Limb (tissue), 2 donors: ENCODE measurements around the gene NELFB.

Experiments used
- DNase-seq, 2 donors: peaks; one replicate each; pipeline ENCODE4 v3.0.0-alpha.2; 2016; ENCODE audit errors: extremely low spot score in 2 of 2

Gene NELFB

DNA sequence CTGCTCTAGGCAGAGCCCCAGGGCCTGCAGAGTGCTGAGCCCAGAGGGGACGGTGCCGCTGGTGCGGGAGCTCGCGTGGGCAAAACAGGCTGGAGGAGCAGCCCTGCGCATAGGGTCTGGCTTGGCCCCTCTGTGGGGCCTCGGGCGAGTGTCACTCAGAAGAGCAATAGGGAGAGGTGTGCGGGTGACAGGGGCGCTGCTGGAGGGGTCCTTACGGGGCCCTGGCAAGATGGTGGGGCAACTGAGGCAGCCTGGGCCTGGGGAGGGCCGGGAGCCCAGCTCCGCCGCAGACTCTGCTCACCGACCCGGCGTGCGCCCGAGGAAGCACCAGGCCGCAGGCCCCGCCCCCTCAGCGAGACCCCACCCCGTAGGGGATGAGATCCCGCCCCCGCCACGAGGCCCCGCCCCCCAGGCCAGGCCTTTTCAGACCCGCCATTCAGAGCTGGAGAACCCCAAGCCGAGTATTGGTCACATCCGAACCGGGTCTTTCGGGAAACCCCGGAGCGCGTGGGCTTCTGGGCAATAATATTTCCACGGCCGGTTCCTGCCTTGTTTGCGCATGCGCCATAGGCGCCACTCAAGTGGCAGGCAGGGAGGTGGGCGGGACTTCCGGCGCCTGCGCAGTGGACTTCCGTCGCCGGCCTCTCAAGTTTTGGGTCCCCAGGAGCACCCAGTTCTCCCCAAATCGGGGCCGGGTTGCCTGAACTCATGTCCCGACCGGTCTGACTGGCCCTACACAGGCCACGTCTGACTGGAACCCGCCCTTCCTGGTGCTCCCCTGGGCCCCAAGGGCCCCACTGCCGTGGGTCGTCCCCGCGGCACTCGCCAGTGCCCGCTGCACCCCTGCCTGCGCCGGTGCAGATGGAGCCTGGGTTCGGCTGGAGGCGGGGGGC lies 31.8 kb upstream of the NELFB start:
- peak; percentile 96 to 97 for DNase-seq

DNA sequence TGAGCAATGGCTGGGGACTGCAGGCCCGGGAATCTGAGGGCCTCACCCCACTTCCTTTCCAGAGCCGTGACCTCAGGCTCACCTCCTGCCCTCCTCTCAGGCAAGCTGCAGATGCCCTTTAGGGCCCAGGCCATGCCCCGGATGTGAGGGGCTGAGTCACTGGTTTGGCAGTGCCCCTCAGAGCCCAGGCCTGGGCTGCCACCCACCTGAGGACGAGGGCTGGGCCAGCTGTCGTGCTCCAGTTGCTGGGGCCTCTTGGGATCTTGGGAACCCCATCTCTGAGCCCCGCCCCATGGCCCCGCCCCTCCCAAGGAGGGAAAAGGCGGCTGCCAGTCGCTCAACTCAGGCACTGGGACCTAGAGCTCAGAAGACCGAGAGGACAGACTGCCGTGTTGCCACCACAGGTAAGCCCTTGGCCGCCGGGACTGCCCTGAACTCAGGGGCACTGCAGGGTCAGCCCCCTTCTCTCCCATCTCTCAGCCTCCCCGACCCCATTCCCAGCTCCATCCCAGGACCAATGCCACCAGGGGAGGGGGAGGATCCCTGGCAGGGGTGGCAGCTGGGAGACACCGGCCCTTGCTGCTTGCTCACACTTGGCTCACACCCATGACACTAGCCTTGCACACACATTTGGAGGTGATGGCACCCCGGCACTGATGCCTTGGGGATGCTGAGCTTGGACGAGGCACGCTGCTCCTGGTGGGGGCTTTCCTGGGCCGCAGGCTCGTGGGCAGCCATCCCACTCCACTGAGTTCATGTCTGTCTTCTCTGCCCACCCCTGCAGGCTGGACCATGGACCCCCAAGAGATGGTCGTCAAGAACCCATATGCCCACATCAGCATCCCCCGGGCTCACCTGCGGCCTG lies 30.1 kb upstream of the NELFB start, which contains the start of gene CYSRT1:
Gene CYSRT1, plus strand, starts transcription at position 345 of the 865 bp plus-strand sequence. Its CDS starts 448 bp downstream, at position 793.
- DNase-seq, result peak in 1 of 2 donors; percentile 31

DNA sequence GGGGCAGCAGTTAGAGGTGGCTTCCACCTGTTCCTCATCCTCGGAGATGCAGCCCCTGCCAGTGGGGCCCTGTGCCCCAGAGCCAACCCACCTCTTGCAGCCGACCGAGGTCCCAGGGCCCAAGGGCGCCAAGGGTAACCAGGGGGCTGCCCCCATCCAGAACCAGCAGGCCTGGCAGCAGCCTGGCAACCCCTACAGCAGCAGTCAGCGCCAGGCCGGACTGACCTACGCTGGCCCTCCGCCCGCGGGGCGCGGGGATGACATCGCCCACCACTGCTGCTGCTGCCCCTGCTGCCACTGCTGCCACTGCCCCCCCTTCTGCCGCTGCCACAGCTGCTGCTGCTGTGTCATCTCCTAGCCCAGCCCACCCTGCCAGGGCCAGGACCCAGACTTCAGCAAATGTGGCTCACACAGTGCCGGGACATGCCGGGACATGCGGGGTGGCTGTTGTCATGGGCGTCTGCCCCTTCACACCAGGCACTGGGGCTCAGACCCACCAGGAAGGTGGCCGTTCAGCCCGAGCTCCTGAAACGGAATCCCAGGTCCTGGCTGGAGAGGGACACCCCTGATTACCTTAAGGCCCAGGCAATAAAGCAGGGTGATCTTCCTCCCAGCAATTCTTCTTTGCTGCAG lies 29.3 kb upstream of the NELFB start:
- DNase-seq, result peak in 1 of 2 donors; percentile 26

DNA sequence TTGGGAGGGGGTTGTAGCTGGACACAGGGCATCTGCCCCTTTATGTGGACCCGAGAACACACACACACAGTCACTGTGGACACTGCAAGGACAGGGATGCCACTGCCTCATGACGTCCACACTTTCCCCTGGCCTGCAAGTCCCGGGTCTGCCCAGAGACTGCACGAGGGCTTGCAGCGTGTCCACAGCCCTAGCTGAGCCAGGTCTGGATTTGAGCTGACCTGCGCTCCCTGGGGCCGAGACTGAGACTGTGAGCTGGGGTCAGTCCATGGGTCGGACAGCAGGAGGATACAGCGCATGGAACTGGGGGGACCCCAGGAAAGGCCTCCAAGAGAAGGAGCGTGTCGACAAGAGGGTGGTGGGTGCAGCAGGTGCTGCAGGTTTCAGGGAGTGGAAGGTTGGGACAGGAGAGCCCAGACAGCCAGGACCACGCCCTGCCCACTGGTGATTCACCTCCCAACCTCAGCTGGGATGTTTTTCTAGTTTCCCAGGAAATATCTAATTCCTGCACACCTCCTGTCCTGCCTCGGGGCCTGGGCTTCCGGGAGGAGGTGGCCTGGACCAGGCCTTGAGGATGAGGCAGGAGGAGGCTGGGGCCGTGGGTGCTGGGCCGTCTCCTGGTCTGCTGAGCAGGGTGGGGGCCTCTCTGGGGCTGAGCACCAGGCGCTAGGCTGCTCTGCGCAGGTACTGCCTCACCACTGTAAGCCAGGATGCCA lies 28.6 kb upstream of the NELFB start:
- DNase-seq, result peak in 1 of 2 donors; percentile 21

DNA sequence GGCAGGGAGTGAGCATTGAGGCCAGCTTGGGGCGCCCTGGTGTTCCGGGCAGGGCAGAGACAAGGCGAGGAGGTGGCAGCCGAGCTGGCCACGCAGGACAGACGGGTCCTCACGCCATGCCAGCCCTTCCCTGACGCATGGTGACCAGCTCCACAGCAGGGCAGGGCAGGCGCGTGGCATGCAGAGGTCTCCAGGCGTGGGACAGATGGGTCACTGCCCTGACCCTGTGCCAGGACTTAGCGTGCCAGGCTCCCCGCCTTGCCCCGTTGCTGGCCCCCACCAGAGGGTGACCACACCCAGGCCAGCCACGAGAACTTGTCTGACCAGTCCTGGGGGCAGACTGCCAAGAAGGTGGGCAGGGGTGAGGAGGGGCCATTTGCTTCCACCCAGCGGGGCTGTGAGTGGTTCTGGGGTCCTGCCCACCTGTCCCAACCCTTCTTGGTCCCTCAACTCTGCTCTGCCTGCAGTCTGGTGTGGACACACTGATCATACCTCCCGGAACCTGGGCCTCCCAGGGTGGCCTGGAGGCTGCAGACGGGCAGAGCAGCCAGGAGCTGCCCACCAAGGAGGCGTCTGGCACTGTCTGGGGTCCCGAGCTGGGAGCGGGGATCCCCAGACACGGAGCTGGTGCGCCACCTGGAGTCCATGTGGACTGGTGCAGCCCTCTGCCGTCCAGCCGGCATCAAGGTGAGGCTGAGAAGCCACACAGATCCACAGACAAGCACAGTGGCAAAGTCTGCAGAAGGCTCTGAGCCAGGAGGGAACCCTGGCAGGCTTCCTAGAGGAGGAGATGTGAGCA lies 27.9 kb upstream of the NELFB start, which contains the start of gene RNF224:
Gene RNF224, plus strand, starts transcription at position 449 of the 799 bp plus-strand sequence. CDS start 834 bp downstream, outside the sequence.
- peak in 1 of 2 donors; percentile 85 for DNase-seq

DNA sequence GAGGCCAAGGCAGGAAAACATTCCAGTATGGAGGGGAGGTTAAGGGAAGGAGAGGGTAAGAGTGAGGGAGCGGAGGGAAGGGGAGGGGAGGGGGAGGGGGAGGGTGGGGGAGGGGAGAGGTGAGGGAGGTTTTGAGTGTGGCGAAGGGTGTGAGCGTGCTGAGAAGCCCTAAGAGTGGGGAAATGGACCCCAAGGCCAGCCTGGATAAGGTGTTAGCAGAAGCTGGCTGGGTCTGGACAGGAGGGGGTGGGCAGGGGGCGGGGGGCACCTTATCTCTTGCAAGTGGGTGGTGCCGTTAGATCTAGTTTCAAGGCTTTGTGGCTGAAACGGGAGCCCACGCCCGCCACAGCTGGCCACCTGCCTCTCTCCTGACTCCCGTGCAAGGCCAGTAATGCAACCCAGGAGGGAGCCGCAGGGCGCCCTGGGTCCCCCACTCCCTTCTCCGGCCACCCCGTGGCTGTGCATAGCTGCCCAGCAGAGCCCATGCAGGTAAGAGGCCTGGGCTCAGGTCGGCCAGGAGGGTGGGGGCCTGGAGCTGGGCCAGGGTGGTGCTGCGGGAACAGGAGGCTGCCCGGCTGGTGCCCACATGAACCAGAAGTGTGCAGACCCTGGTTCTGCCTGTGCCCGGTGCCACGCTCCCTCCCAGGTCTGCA lies 27.1 kb upstream of the NELFB start:
- DNase-seq, result no peak

DNA sequence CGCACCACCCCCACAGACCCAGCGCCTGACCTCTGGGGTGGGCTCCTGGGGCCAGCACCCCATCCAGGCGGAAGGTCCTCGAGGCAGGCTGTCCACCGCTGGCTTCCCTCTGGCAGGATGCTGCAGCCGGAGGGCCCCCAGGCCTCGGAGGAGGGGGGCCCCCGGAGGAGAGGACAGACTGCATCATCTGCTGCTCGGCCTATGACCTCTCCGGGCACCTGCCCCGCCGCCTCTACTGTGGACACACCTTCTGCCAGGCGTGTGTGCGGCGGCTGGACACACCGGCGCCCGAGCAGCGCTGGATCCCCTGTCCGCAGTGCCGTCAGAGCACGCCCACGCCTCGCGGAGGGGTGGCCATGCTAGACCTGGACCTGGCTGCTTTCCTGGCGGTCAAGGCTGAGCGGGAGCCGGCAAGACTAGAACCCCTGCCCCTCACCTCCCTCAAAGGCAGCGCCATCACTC lies 26.6 kb upstream of the NELFB start:
- no peak for DNase-seq

DNA sequence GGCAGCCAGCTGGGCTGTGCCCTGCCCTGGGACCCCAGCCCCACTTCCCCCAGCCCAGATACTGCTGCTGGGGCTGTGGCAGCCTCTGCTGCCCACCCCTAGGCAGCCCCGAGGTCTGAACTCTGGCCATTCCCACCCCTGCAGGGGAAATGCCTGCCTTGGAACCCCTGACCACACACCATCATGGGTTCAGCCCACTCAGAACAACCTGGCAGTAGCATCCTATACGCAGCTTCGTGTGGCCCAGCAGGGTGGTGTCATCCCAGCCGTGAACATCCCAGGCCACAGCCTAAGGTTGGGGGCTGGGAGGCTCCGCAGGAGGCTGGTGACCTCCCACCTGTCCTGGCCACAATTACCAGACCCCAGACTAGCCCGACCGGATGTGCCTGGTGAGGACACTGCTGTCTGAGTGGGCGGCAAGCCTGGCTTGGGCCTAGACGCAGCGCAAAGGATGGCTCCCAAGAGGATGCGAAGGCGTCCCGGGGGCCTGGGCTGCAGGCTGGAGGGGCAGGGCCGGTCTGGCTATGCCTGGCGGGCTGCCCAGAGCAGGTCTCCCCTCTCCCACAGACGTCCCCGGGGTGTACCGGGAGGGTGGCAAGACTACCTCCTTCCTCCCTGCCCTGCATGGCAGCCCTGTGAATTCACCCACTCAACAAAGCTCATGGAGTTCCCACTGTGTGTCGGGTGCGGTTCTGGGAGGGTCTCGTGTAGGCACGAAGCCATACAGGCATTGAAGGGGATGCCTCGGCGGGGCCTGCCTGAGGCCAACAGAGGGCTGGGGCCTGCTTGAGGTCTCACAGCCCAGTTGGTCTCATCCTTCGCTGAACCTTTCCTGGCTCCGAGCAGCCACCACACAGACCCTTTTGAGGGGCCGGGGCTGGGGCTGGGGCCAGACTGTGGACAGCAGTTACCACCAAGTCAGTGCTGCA lies 25.9 kb upstream of the NELFB start:
- no peak for DNase-seq

DNA sequence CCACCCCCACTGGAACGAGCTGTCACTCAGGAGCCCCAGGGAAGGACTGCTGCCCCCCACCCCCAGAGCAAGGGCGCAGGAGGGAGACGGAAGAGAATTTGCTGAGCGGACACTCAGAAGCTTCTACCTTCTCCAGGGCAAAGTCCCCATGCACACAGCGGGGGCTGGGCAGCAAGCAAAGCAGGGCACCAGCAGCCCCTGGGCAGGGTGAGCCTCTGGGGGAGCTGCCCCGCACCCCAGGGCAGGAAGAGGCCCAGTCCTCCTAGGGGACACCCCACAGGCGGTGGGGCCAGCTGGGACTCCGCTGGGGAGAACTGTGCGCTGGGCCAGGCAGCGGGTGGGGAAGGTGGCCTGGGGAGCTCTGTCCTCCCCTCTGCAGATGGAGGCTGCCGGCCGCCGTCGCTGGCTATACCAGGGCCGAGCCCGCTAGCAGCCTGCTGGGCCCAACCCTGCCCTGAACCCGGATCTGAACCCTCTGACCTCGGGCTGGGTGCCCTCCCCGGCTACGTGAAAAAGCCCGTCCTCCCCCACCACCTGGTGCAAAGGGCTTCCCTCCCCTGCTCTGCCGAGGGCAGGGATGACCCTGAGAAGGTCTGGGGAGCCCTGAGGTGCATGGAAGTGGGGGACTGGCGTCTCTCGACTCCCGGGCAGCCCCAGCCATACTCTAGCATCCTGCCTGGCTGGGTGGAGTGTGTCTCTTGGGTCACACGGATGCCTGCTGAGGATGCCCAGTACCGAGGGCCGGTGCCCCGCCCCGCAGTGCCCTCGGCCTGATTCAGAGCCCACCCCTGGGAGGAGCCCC lies 25.0 kb upstream of the NELFB start:
- DNase-seq, result no peak

DNA sequence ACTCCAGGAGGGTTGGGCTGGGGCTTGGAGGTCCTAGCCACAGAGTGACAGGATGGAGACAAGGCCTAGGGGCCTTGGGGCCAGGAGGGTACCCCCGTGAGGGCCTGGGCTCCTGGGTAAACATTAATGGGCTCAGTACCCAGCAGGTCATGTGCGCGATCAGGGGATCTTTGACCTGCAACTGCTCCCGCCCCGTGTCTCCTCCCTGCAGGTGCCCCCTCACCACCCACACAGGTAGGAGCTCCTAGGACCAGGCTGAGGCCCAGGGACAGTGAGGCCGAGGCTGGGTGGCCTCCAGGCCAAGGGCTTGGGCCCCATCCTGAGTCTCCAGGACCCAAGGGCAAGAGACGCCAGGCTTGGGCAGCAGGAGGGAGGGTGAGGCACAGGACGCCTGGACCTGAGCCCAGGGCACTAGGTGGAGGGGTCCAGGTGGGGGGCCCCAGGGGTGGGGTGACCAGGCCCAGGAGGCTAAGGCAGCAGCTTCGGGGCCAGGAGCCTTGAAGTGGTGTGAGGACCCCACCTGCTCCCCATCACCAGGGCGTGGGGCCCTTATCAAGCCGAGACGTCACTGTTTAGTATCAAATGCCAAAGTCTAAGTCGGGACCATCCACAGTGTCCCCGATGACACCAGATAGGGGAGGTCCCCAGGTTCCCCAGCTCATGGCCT lies 24.3 kb upstream of the NELFB start, which contains the start of gene SLC34A3:
Gene SLC34A3, plus strand, starts transcription at position 197 of the 667 bp plus-strand sequence. CDS start 802 bp downstream, outside the sequence.
- DNase-seq, result no peak

DNA sequence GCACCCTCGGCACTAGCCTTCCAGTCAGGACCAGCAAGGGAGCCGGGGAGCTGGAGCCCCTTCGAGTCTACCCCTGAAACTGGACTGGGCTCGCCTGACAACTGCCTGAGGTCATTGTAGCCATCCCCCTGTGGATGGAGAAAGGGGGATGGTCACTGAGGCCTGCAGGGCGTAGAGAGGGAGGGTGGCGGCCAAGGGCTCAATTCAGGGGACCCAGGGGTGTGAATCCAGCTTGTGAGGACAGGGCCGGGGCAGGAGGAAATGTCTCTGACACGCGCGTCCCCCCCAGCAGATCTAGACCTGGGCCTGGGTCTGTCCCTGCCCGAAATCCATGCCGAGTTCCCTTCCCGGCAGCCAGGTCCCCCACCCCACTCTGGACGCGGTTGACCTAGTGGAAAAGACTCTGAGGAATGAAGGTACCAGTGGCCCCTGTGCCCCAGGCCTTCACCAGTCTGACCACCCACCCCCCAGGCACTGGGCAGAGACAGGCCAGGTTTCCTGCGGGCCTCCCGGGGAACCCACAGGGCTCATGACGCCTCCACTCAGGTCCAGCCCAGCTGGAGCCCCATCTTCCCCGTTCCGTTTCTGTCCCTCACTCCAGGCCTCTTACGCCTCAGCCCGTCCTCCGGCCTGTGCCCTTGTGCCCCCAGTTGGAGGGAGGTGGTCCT lies 23.6 kb upstream of the NELFB start:
- DNase-seq, result no peak

DNA sequence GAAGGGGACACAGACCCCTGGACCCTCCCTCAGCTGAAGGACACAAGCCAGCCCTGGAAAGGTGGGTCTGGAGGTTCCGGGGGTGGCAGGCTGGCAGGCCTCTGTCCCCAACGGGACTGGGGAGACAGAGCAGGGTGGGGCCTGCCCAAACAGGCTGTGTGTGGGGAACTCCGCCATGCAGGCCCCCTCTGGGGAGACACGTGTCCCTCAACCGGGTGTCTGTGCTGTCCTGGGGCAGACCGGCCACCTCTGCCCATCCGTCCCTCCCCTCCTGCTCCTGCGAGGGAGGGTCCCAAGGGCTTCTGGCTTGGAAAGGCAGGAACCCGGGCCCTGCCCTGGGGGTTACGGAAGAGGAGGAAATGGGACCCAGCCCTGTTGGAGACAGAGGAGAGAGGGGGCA lies 23.0 kb upstream of the NELFB start:
- DNase-seq, result no peak

DNA sequence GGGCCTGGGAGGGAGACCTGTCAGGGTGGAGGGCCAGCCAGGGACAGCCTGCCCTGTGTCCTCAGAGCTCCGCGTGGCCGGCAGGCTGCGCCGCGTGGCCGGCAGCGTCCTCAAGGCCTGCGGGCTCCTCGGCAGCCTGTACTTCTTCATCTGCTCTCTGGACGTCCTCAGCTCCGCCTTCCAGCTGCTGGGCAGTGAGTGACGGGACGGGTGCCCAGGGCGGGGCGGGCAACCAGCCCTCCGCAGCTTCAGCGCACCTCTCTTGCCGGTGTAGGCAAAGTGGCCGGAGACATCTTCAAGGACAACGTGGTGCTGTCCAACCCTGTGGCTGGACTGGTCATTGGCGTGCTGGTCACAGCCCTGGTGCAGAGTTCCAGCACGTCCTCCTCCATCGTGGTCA lies 22.6 kb upstream of the NELFB start:
- no peak for DNase-seq

DNA sequence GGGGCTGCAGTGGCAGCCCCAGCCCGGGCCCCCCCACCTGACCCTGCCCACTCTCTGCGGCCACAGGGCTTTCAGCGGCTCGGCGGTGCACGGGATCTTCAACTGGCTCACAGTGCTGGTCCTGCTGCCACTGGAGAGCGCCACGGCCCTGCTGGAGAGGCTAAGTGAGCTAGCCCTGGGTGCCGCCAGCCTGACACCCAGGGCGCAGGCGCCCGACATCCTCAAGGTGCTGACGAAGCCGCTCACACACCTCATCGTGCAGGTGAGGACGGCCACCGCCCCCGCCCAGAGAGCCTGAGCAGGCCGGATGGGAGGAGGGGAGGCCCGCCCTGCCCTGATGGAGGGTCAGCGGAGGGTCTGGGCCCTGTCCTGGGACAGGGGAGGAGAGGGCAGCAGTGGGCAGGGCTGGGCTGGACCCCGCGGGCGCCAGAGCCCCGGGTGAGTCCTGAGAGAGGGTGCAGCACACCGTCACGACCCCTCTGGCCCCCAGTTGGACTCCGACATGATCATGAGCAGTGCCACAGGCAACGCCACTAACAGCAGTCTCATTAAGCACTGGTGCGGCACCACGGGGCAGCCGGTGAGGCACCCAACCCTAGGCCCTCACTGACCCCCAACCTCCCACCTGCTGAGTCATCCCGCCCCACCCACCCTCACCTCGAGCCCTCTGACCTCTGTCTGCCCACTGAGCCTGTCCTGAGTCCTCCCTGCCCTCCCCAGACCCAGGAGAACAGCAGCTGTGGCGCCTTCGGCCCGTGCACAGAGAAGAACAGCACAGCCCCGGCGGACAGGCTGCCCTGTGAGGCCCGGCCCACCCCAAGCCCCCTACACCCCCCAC lies 21.8 kb upstream of the NELFB start:
- no peak for DNase-seq

DNA sequence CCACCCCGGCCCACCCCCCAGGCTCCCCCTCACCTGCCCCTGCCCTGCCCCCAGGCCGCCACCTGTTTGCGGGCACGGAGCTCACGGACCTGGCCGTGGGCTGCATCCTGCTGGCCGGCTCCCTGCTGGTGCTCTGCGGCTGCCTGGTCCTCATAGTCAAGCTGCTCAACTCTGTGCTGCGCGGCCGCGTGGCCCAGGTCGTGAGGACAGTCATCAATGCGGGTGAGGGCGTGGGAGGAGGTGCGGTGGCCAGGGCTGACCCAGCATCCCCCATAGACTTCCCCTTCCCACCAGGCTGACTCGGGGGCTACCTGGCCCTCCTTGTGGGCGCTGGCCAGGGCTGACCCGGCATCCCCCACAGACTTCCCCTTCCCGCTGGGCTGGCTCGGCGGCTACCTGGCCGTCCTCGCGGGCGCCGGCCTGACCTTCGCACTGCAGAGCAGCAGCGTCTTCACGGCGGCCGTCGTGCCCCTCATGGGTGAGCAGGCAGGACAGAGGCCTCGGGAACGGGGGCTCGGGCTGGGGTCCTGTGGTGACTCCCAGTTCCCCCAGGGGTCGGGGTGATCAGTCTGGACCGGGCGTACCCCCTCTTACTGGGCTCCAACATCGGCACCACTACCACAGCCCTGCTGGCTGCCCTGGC lies 21.0 kb upstream of the NELFB start:
- DNase-seq, result no peak
